ENCODE data around the gene SLC25A23.
A peak's percentile ranks its signal among the peaks of the same experiment; 100 is the strongest.
"Not testable (repeated sequence)": the region's sequence is repeated elsewhere in the genome, so short reads cannot be mapped to it uniquely, and the experiment has no call there.

Gene SLC25A23

DNA sequence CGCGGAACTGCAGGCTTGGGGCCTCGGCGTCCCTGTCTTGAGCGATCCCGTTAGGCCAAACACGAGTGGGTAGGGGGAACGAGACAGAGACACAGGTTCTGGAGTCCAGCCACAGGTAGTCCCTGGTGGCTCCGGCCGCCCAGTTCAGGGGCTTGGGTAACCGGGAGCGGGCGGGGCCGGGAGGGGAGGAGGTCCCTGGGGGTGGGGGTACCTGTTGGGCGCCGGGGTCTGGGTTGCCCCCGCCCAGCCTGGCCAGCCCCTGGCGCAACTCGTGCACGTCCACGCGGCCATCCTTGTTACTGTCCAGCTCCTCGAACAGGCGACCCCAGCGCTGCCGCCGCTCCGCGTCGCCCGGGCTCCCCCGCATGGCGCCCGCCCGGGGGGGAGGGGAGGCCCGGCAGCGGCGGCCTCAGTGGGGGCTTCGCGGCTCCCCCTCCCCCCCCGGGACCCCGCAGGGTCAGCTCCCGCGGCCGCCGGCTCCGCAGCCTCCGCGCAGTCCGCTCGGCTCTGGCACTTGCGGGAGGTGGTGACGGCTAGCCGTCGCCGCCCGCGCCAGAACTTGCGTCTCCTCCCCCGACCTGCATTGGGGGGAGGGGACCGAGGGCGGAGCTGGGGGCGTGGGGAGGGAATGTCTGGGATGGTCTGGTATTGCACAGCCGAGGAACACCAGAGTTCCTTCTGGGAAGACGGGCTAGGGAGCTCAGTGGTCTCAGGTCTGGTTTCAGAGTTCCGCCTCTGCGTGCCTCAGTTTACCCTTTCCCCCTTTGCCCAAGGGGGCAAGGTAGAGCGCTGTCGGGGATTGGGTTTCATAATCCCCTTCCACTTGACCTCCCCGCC, at the start of gene SLC25A23:
Gene SLC25A23, minus strand, starts transcription at position 531 of the 837 bp plus-strand sequence. Its CDS starts 164 bp downstream, at position 367.
- Histone ChIP-seq H3K27me3 (ENCODE audit: insufficient read depth, low read length, poor library complexity) (no peaks in the 10 kb centered on the region), H3K4me3 (ENCODE audit: low read depth in 1 of 2, low read length in 2 of 2) (peak within 1 kb of the TSS; percentile 75 to 100; a peak in 3 of 4 replicates), H3K79me2 (ENCODE audit: insufficient read depth, low read length) (peaks cover 4% of the 10 kb centered on the region; the same call in 1 of the 2 replicates), H4K20me1 (ENCODE audit: insufficient read depth, low read length) (no peaks in the 10 kb centered on the region), H2AFZ (ENCODE audit: low read depth, low read length) (peak within 1 kb of the TSS; percentile 99), H3K36me3 (ENCODE audit: insufficient read depth, low read length) (peaks cover 16% of the 10 kb centered on the region), H3K4me2 (ENCODE audit: insufficient read depth, low read length) (peak within 1 kb of the TSS; percentile 100), H3K9me3 (ENCODE audit: insufficient read depth, low read length, severe bottlenecking) (peaks cover 6% of the 10 kb centered on the region), H3K27ac (ENCODE audit: low read length) (peak within 1 kb of the TSS; percentile 89), H3K9ac (ENCODE audit: low read depth, low read length) (peak within 1 kb of the TSS; percentile 71), H3K4me1 (ENCODE audit: insufficient read depth, low read length) (peaks cover 25% of the 10 kb centered on the region)
- TF ChIP-seq EZH2 (IDR thresholded peaks at IDR 0.05; ENCODE audit: borderline replicate concordance, low read depth, low read length, severe bottlenecking), result no peak
- TF ChIP-seq, protein P1, sequence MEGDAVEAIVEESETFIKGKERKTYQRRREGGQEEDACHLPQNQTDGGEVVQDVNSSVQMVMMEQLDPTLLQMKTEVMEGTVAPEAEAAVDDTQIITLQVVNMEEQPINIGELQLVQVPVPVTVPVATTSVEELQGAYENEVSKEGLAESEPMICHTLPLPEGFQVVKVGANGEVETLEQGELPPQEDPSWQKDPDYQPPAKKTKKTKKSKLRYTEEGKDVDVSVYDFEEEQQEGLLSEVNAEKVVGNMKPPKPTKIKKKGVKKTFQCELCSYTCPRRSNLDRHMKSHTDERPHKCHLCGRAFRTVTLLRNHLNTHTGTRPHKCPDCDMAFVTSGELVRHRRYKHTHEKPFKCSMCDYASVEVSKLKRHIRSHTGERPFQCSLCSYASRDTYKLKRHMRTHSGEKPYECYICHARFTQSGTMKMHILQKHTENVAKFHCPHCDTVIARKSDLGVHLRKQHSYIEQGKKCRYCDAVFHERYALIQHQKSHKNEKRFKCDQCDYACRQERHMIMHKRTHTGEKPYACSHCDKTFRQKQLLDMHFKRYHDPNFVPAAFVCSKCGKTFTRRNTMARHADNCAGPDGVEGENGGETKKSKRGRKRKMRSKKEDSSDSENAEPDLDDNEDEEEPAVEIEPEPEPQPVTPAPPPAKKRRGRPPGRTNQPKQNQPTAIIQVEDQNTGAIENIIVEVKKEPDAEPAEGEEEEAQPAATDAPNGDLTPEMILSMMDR (IDR thresholded peaks at IDR 0.05; ENCODE audit: borderline replicate concordance, extremely low read depth, low read length, poor library complexity, severe bottlenecking), result no peak
- ATAC-seq (ENCODE audit: insufficient read depth, low read depth), result peak; percentile 62
- DNase-seq, result peak; percentile 82

DNA sequence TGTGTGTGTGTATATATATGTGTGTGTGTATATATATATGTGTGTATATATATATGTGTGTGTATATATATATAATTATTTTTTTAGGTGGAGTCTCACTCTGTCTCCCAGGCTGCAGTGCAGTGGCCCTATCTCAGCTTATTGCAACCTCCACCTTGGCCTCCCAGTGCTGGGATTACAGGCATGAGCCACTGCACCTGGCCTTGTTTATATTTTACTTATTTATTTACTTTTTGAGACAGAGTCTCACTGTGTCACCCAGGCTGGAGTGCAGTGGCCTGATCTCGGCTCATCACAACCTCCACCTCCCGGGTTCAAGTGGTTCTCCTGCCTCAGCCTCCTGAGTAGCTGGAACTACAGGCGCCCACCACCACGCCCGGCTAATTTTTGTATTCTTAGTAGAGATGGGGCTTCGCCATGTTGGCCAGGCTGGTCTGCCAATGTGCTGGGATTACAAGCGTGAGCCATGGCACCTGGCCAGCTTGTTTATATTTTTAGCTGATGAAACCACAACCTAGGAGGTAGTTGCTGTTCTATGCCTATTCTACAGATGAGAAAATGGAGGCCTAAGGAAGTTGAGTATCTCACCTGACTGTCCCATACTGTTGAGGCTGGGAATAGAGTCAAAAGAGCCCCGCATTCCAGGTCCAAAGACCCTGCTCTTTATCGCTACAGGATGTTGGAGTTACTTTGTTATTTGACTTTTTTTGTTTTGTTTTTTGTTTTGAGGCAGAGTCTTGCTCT, 48.6 kb upstream of the SLC25A23 start:
- H2AFZ ChIP-seq (ENCODE audit: low read depth, low read length); H3K27me3 ChIP-seq (ENCODE audit: insufficient read depth, low read length, poor library complexity); H3K4me3 ChIP-seq (ENCODE audit: low read depth in 1 of 2, low read length in 2 of 2); H4K20me1 ChIP-seq (ENCODE audit: insufficient read depth, low read length); H3K79me2 ChIP-seq (ENCODE audit: insufficient read depth, low read length); H3K9ac ChIP-seq (ENCODE audit: low read depth, low read length); H3K9me3 ChIP-seq (ENCODE audit: insufficient read depth, low read length, severe bottlenecking); DNase-seq; H3K4me2 ChIP-seq (ENCODE audit: insufficient read depth, low read length); H3K36me3 ChIP-seq (ENCODE audit: insufficient read depth, low read length); H3K4me1 ChIP-seq (ENCODE audit: insufficient read depth, low read length); ATAC-seq (ENCODE audit: insufficient read depth, low read depth); H3K27ac ChIP-seq (ENCODE audit: low read length): not testable (repeated sequence)

DNA sequence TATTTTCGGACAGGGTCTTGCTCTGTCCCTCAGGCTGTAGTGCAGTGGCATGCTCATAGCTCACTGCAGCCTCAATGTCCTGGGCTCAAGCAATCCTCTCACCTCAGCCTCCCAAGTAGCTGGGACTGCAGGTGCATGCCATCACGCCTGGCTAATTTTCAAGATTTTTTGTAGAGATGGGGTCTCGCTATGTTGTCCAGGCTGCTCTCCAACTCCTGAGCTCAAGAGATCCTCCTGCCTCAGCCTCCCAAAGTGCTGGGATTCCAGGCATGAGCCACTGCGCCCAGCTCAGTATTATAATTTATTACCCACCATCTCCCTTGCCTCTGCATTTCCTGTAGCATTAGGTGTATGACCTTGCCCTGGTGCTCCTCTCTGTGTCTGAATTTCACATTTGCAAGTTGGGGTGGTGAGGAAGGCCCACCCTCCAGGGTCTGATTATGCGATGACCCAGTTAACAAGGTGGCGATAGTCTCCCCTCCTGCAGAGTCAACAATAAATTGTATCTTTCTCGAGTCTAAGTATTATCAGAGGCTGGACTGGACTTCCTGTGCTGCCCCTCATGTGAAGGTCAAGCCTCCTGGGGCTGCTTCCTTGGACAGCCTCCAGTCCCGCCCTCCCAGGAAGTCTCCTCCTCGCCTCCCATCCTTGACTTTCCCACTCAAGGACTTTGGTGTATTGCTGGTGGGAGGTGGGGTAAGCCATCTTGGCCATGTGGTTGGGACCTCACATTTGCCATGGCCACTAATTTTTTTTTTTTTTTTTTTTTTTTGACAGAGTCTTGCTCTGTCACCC, 44.0 kb upstream of the SLC25A23 start:
- no peaks in the 10 kb centered on the region for H3K79me2 ChIP-seq (ENCODE audit: insufficient read depth, low read length)
- no peak overlapping the region for H3K9ac ChIP-seq (ENCODE audit: low read depth, low read length)
- H3K4me3 ChIP-seq (ENCODE audit: low read depth in 1 of 2, low read length in 2 of 2), result no peak overlapping the region
- peaks cover 3% of the 10 kb centered on the region for H3K4me1 ChIP-seq (ENCODE audit: insufficient read depth, low read length)
- ATAC-seq (ENCODE audit: insufficient read depth, low read depth), result no peak
- H3K9me3 ChIP-seq (ENCODE audit: insufficient read depth, low read length, severe bottlenecking), result no peaks in the 10 kb centered on the region
- peaks cover 13% of the 10 kb centered on the region for H3K27me3 ChIP-seq (ENCODE audit: insufficient read depth, low read length, poor library complexity)
- TF ChIP-seq, protein P1 (IDR thresholded peaks at IDR 0.05; ENCODE audit: borderline replicate concordance, extremely low read depth, low read length, poor library complexity, severe bottlenecking), result no peak
- TF ChIP-seq EZH2 (IDR thresholded peaks at IDR 0.05; ENCODE audit: borderline replicate concordance, low read depth, low read length, severe bottlenecking), result no peak
- DNase-seq, result no peak
- H3K36me3 ChIP-seq (ENCODE audit: insufficient read depth, low read length), result no peaks in the 10 kb centered on the region
- no peaks in the 10 kb centered on the region for H4K20me1 ChIP-seq (ENCODE audit: insufficient read depth, low read length)
- no peak overlapping the region for H2AFZ ChIP-seq (ENCODE audit: low read depth, low read length)
- no peak overlapping the region for H3K4me2 ChIP-seq (ENCODE audit: insufficient read depth, low read length)
- no peak overlapping the region for H3K27ac ChIP-seq (ENCODE audit: low read length)
